GM23338 (cell line): ENCODE measurements around the gene SREK1IP1. TPM values are rescaled to one million over a fixed set of nuclear protein-coding genes. Genes with fewer than 3 reads are reported as not detected.

Experiments
- ATAC-seq: fragments of 200-7000 bp; cut with Tn5 transposase; 3 replicates; pipeline ENCODE4 v1.9.1; 2020
- DNase-seq: peaks from one replicate; pipeline ENCODE4 v3.0.0-alpha.2; 2015; ENCODE audit warnings: low spot score
- H2AFZ ChIP-seq: fragments of 200-600 bp; sonication (generic); 2 replicates; pipeline ENCODE4 v1.8.0; 2016; ENCODE audit warnings: antibody characterized with exemption, mild to moderate bottlenecking, moderate library complexity
- H3F3A ChIP-seq: fragments of 200-600 bp; sonication (generic); replicated peaks from 2 replicates; pipeline ENCODE4 v1.8.0; 2017; ENCODE audit warnings: antibody characterized with exemption, mixed run types, low read depth
- H3K27ac ChIP-seq: fragments of 200-600 bp; sonication (generic); 2 replicates; pipeline ENCODE4 v1.6.1; 2016; ENCODE audit warnings: low read depth
- H3K27me3 ChIP-seq: fragments of 200-600 bp; sonication (generic); 2 replicates; pipeline ENCODE4 v1.8.0; 2016; ENCODE audit warnings: mild to moderate bottlenecking, mixed run types, moderate library complexity; ENCODE audit not compliant: insufficient read depth
- H3K36me3 ChIP-seq: fragments of 200-600 bp; sonication (generic); 2 replicates; pipeline ENCODE4 v1.8.0; 2016; ENCODE audit warnings: mild to moderate bottlenecking; ENCODE audit not compliant: insufficient read depth
- H3K4me1 ChIP-seq: fragments of 200-600 bp; sonication (generic); 2 replicates; pipeline ENCODE4 v1.8.0; 2016; ENCODE audit warnings: mild to moderate bottlenecking, moderate library complexity; ENCODE audit not compliant: insufficient read depth
- H3K4me2 ChIP-seq: fragments of 200-600 bp; sonication (generic); 2 replicates; pipeline ENCODE4 v1.7.1; 2017; ENCODE audit warnings: mixed run types
- H3K4me3 ChIP-seq: fragments of 200-600 bp; sonication (generic); 2 replicates; pipeline ENCODE4 v1.6.1; 2016; ENCODE audit warnings: mixed run types
- H3K79me2 ChIP-seq: fragments of 200-600 bp; sonication (generic); replicated peaks from 2 replicates; pipeline ENCODE4 v1.8.0; 2017; ENCODE audit warnings: mild to moderate bottlenecking; ENCODE audit not compliant: insufficient read depth
- H3K9me2 ChIP-seq: fragments of 200-600 bp; sonication (generic); 2 replicates; pipeline ENCODE4 v1.8.0; 2017; ENCODE audit not compliant: insufficient read depth
- H4K20me1 ChIP-seq: fragments of 200-600 bp; sonication (generic); replicated peaks from 2 replicates; pipeline ENCODE4 v1.8.0; 2017; ENCODE audit warnings: mild to moderate bottlenecking; ENCODE audit not compliant: insufficient read depth
- H3K27ac Mint-ChIP-seq: 2 replicates; pipeline ENCODE4 v1.8.0; 2020; ENCODE audit warnings: inconsistent platforms, mild to moderate bottlenecking, moderate library complexity, mixed read lengths
- H3K27me3 Mint-ChIP-seq: 3 replicates; pipeline ENCODE4 v1.8.0; 2022; ENCODE audit warnings: low read depth, mild to moderate bottlenecking, moderate library complexity, mixed read lengths, inconsistent platforms; ENCODE audit not compliant: insufficient read depth, poor library complexity
- H3K36me3 Mint-ChIP-seq: 3 replicates; pipeline ENCODE4 v1.8.0; 2021; ENCODE audit warnings: low read depth, mild to moderate bottlenecking, inconsistent platforms, moderate library complexity, mixed read lengths
- H3K4me1 Mint-ChIP-seq: 3 replicates; pipeline ENCODE4 v1.8.0; 2020; ENCODE audit warnings: mild to moderate bottlenecking, inconsistent platforms, mixed read lengths
- H3K4me3 Mint-ChIP-seq: 3 replicates; pipeline ENCODE4 v1.8.0; 2021; ENCODE audit warnings: moderate library complexity, mild to moderate bottlenecking, inconsistent platforms, mixed read lengths
- H3K9me3 Mint-ChIP-seq: 3 replicates; pipeline ENCODE4 v1.8.0; 2020; ENCODE audit warnings: moderate library complexity, mild to moderate bottlenecking, inconsistent platforms, mixed read lengths
- CREB1 ChIP-seq: fragments of 250-450 bp; sonication (Bioruptor Pico); IDR thresholded peaks from 2 replicates; pipeline ENCODE4 v1.5.0; 2020; ENCODE audit warnings: low read depth, mild to moderate bottlenecking, moderate library complexity
- EZH2 ChIP-seq: fragments of 200-600 bp; sonication (generic); IDR thresholded peaks from one replicate; pipeline ENCODE4 v1.8.0; 2017; ENCODE audit warnings: antibody characterized with exemption, mild to moderate bottlenecking, low read depth; ENCODE audit not compliant: unreplicated experiment
- EZH2phosphoT487 ChIP-seq: fragments of 200-600 bp; sonication (generic); IDR thresholded peaks from one replicate; pipeline ENCODE4 v1.8.1; 2018; ENCODE audit warnings: antibody characterized with exemption; ENCODE audit not compliant: unreplicated experiment
- JUNB ChIP-seq: IDR thresholded peaks from one replicate; pipeline ENCODE4 v1.6.1; 2016; ENCODE audit warnings: antibody characterized with exemption; ENCODE audit not compliant: unreplicated experiment
- NANOG ChIP-seq: IDR thresholded peaks from 2 replicates; pipeline ENCODE4 v1.6.1; 2016; ENCODE audit warnings: antibody characterized with exemption, borderline replicate concordance
- POLR2AphosphoS5 ChIP-seq: IDR thresholded peaks from 2 replicates; pipeline ENCODE4 v1.6.1; 2016; ENCODE audit warnings: antibody characterized with exemption, low read depth
- STAT1 ChIP-seq: IDR thresholded peaks from one replicate; pipeline ENCODE4 v1.6.1; 2016; ENCODE audit warnings: antibody characterized with exemption; ENCODE audit not compliant: unreplicated experiment
- ZNF114 ChIP-seq: fragments of 250-450 bp; sonication (Bioruptor Pico); IDR thresholded peaks from 2 replicates; pipeline ENCODE4 v1.5.0; 2020; ENCODE audit warnings: mild to moderate bottlenecking, moderate library complexity
- ZNF331 ChIP-seq: fragments of 250-450 bp; sonication (Bioruptor Pico); IDR thresholded peaks from 2 replicates; pipeline ENCODE4 v1.5.0; 2020; ENCODE audit warnings: low read depth, mild to moderate bottlenecking, moderate library complexity
- polyA plus RNA-seq: library from polyadenylated mRNA; unstranded; fragments of >200 nt; fragmentation: Nextera tagmentation; extraction: Ambion mirVana; gene quantifications from 2 replicates; pipeline ENCODE4 v1.2.1, GENCODE V29; 2016
- total RNA-seq: library from RNA; depleted of rRNA; stranded (reverse); fragments of >200 nt; shearing (Covaris generic); gene quantifications from 2 replicates; pipeline ENCODE4 v1.2.3, GENCODE V29; 2014
- TF ChIP-seq, protein P1 (sequence below), 2 experiments: fragments of 200-600 bp in 1 of 2; sonication (generic) in 1 of 2; conservative IDR thresholded peaks; 2 replicates each; pipeline versions ENCODE4 v1.5.1 to v1.6.1; 2016 to 2017; ENCODE audit warnings: antibody characterized with exemption in 2 of 2, low read depth in 2 of 2, mild to moderate bottlenecking in 2 of 2, moderate library complexity in 1 of 2
- TF ChIP-seq, protein P2 (sequence below): fragments of 250-450 bp; sonication (Bioruptor Pico); IDR thresholded peaks from 2 replicates; pipeline ENCODE4 v1.5.0; 2020; ENCODE audit warnings: mild to moderate bottlenecking, moderate library complexity
- TF ChIP-seq, protein P3 (sequence below): IDR thresholded peaks from one replicate; pipeline ENCODE4 v1.6.1; 2018; ENCODE audit warnings: antibody characterized with exemption; ENCODE audit not compliant: unreplicated experiment

SREK1IP1 gene
- total and polyA plus RNA-seq, 2 experiments from 2014 or later, result 16.7 to 137 TPM

DNA sequence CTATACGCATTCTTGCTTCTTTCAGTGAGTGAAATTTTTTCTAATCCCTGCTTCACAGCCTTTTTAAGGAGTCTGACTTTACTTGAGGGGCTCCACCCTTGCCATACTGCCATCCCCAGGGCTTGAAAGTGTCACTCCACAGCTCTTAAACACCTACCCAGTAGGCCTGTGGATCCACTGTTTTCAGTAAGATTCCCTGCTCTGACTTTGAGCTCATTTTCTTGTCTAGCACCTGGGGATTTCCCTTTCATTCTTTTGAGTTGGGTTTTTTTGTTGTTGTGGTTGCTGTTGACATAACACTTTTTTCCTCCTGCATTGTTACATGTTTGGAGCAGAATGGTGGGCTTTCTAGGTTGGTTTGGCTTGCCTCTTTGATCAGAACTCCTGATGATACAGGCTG lies 23.6 kb downstream of the SREK1IP1 start (continued):
- TF ChIP-seq EZH2 (no peak), JUNB (no peak)
- TF ChIP-seq, protein P1, sequence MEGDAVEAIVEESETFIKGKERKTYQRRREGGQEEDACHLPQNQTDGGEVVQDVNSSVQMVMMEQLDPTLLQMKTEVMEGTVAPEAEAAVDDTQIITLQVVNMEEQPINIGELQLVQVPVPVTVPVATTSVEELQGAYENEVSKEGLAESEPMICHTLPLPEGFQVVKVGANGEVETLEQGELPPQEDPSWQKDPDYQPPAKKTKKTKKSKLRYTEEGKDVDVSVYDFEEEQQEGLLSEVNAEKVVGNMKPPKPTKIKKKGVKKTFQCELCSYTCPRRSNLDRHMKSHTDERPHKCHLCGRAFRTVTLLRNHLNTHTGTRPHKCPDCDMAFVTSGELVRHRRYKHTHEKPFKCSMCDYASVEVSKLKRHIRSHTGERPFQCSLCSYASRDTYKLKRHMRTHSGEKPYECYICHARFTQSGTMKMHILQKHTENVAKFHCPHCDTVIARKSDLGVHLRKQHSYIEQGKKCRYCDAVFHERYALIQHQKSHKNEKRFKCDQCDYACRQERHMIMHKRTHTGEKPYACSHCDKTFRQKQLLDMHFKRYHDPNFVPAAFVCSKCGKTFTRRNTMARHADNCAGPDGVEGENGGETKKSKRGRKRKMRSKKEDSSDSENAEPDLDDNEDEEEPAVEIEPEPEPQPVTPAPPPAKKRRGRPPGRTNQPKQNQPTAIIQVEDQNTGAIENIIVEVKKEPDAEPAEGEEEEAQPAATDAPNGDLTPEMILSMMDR (conservative IDR thresholded peaks at IDR 0.05; ENCODE audit: low read depth in 2 of 2), result no peak

DNA sequence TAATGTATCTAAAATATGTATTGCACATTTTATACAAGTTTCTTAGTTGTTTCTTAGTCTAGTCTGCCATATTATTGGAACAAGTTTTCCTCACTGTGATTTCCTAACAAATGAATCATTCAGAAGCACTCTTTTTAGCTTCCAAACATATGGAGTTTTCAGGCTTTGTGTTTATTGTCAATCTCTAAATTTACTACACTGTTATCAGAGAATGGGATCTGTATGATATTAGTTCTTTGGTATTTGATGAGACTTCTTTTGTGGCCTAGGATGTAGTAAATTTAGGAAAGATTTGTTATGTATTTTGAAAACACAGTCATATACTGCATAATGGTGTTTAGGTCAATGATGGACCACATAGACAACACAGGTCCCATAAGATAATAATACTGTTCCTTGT lies 25.7 kb downstream of the SREK1IP1 start:
- H3K4me2 ChIP-seq, result no peak overlapping the region
- no peaks in the 10 kb centered on the region for H3F3A ChIP-seq
- no peaks in the 10 kb centered on the region for H3K9me2 ChIP-seq
- H3K4me1 ChIP-seq, result peaks cover 4% of the 10 kb centered on the region; the same call in 1 of the 2 replicates
- H3K4me3 Mint-ChIP-seq, result no peak overlapping the region
- peaks cover 9% of the 10 kb centered on the region; the same call in 1 of the 2 replicates for H3K36me3 ChIP-seq
- DNase-seq (no peak), ATAC-seq (no peak)
- peaks cover 15% of the 10 kb centered on the region; the same call in 2 of the 3 replicates for H3K4me1 Mint-ChIP-seq
- no peak overlapping the region for H3K27ac ChIP-seq
- no peaks in the 10 kb centered on the region; the same call in 1 of the 3 replicates for H3K9me3 Mint-ChIP-seq
- H3K27ac Mint-ChIP-seq, result no peak overlapping the region
- H3K27me3 ChIP-seq, result no peaks in the 10 kb centered on the region
- peaks cover 19% of the 10 kb centered on the region; the same call in 2 of the 3 replicates for H3K36me3 Mint-ChIP-seq
- peaks cover under 1% of the 10 kb centered on the region; the same call in 1 of the 2 replicates for H3K79me2 ChIP-seq
- no peak overlapping the region for H2AFZ ChIP-seq
- no peaks in the 10 kb centered on the region for H4K20me1 ChIP-seq
- H3K27me3 Mint-ChIP-seq, result no peaks in the 10 kb centered on the region
- H3K4me3 ChIP-seq, result no peak overlapping the region
- TF ChIP-seq JUNB (no peak), CREB1 (CRISPR knock-in tag) (no peak), EZH2 (no peak), EZH2phosphoT487 (no peak), NANOG (no peak), POLR2AphosphoS5 (no peak), ZNF114 (CRISPR knock-in tag) (no peak), STAT1 (no peak), ZNF331 (no peak)
- TF ChIP-seq, protein P1 (conservative IDR thresholded peaks at IDR 0.05; ENCODE audit: low read depth in 2 of 2), result no peak
- TF ChIP-seq, protein P2, sequence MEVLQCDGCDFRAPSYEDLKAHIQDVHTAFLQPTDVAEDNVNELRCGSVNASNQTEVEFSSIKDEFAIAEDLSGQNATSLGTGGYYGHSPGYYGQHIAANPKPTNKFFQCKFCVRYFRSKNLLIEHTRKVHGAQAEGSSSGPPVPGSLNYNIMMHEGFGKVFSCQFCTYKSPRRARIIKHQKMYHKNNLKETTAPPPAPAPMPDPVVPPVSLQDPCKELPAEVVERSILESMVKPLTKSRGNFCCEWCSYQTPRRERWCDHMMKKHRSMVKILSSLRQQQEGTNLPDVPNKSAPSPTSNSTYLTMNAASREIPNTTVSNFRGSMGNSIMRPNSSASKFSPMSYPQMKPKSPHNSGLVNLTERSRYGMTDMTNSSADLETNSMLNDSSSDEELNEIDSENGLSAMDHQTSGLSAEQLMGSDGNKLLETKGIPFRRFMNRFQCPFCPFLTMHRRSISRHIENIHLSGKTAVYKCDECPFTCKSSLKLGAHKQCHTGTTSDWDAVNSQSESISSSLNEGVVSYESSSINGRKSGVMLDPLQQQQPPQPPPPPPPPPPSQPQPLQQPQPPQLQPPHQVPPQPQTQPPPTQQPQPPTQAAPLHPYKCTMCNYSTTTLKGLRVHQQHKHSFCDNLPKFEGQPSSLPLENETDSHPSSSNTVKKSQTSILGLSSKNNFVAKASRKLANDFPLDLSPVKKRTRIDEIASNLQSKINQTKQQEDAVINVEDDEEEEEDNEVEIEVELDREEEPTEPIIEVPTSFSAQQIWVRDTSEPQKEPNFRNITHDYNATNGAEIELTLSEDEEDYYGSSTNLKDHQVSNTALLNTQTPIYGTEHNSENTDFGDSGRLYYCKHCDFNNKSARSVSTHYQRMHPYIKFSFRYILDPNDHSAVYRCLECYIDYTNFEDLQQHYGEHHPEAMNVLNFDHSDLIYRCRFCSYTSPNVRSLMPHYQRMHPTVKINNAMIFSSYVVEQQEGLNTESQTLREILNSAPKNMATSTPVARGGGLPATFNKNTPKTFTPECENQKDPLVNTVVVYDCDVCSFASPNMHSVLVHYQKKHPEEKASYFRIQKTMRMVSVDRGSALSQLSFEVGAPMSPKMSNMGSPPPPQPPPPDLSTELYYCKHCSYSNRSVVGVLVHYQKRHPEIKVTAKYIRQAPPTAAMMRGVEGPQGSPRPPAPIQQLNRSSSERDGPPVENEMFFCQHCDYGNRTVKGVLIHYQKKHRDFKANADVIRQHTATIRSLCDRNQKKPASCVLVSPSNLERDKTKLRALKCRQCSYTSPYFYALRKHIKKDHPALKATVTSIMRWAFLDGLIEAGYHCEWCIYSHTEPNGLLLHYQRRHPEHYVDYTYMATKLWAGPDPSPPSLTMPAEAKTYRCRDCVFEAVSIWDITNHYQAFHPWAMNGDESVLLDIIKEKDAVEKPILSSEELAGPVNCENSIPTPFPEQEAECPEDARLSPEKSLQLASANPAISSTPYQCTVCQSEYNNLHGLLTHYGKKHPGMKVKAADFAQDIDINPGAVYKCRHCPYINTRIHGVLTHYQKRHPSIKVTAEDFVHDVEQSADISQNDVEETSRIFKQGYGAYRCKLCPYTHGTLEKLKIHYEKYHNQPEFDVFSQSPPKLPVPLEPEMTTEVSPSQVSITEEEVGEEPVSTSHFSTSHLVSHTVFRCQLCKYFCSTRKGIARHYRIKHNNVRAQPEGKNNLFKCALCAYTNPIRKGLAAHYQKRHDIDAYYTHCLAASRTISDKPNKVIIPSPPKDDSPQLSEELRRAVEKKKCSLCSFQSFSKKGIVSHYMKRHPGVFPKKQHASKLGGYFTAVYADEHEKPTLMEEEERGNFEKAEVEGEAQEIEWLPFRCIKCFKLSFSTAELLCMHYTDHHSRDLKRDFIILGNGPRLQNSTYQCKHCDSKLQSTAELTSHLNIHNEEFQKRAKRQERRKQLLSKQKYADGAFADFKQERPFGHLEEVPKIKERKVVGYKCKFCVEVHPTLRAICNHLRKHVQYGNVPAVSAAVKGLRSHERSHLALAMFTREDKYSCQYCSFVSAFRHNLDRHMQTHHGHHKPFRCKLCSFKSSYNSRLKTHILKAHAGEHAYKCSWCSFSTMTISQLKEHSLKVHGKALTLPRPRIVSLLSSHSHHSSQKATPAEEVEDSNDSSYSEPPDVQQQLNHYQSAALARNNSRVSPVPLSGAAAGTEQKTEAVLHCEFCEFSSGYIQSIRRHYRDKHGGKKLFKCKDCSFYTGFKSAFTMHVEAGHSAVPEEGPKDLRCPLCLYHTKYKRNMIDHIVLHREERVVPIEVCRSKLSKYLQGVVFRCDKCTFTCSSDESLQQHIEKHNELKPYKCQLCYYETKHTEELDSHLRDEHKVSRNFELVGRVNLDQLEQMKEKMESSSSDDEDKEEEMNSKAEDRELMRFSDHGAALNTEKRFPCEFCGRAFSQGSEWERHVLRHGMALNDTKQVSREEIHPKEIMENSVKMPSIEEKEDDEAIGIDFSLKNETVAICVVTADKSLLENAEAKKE (CRISPR knock-in tag), result no peak
- TF ChIP-seq, protein P3, sequence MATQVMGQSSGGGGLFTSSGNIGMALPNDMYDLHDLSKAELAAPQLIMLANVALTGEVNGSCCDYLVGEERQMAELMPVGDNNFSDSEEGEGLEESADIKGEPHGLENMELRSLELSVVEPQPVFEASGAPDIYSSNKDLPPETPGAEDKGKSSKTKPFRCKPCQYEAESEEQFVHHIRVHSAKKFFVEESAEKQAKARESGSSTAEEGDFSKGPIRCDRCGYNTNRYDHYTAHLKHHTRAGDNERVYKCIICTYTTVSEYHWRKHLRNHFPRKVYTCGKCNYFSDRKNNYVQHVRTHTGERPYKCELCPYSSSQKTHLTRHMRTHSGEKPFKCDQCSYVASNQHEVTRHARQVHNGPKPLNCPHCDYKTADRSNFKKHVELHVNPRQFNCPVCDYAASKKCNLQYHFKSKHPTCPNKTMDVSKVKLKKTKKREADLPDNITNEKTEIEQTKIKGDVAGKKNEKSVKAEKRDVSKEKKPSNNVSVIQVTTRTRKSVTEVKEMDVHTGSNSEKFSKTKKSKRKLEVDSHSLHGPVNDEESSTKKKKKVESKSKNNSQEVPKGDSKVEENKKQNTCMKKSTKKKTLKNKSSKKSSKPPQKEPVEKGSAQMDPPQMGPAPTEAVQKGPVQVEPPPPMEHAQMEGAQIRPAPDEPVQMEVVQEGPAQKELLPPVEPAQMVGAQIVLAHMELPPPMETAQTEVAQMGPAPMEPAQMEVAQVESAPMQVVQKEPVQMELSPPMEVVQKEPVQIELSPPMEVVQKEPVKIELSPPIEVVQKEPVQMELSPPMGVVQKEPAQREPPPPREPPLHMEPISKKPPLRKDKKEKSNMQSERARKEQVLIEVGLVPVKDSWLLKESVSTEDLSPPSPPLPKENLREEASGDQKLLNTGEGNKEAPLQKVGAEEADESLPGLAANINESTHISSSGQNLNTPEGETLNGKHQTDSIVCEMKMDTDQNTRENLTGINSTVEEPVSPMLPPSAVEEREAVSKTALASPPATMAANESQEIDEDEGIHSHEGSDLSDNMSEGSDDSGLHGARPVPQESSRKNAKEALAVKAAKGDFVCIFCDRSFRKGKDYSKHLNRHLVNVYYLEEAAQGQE, result no peak
